ENCODE results near the gene CST3.

DNA sequence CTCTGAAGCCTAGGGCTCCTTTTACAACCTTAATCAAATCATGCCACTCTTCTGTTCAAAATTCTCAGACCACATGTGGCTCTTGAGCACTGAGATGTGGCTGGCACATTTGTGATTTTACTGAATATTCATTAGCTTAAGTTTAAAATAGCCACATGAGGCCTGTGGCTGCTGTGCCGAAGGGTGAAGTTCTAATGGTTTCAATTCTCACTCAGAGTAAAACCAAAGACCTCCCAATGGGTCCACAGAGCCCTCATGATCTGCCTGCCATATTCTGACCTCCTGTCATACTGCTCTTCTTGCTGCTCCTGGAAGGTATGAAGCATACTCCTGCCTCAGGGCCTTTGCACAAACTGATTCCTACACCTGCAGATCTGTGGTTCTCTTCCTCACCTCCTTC lies 7.8 kb upstream of the CST3 start:
- no peak for TF ChIP-seq SIN3A (IDR thresholded peaks at IDR 0.05; ENCODE audit: borderline replicate concordance, insufficient read depth, low read length)
- TF ChIP-seq POLR2AphosphoS5 (IDR thresholded peaks at IDR 0.05; ENCODE audit: low read depth, low read length): no peak

All from PFSK-1 (cell line).